GM18505 (cell line): Measurements from ENCODE around the gene COL27A1.

Experiments
- ATAC-seq: cut with Tn5 transposase; IDR thresholded peaks from one replicate; pipeline ENCODE4 v1.9.1; 2021; ENCODE audit not compliant: unreplicated experiment
- POLR2A ChIP-seq: IDR thresholded peaks from 4 replicates; pipeline ENCODE4 v1.6.1; 2011; ENCODE audit warnings: borderline replicate concordance; ENCODE audit not compliant: insufficient read depth, insufficient read length; ENCODE audit errors: extremely low read depth

COL27A1 gene

GRCh38 chr9:114247077-114247476 is 91.7 kb downstream of the COL27A1 start:
- TF ChIP-seq POLR2A, result no peak
- no peak for ATAC-seq

GRCh38 chr9:114247491-114247890 is 92.2 kb downstream of the COL27A1 start:
- ATAC-seq, result no peak
- no peak for TF ChIP-seq POLR2A

GRCh38 chr9:114248299-114248707 is 93.0 kb downstream of the COL27A1 start:
- TF ChIP-seq POLR2A, result no peak
- no peak for ATAC-seq

GRCh38 chr9:114249424-114250234 is 94.3 kb downstream of the COL27A1 start:
- no peak for ATAC-seq

GRCh38 chr9:114250235-114250568 is 94.9 kb downstream of the COL27A1 start:
- no peak for TF ChIP-seq POLR2A
- no peak for ATAC-seq

More at GRCh38 chr9:114249424-114250234, 94.3 kb downstream of the COL27A1 start:
- no peak for TF ChIP-seq POLR2A

- TF ChIP-seq POLR2A, result no peak
- no peak for ATAC-seq
These were observed 95.3 kb downstream of the COL27A1 start for GRCh38 chr9:114250648-114251047.

- no peak for ATAC-seq
- TF ChIP-seq POLR2A, result no peak
These were observed 97.1 kb downstream of the COL27A1 start for GRCh38 chr9:114252394-114252793.

GRCh38 chr9:114256827-114257328 is 101.5 kb downstream of the COL27A1 start:
- no peak for ATAC-seq
- no peak for TF ChIP-seq POLR2A

- no peak for ATAC-seq
- no peak for TF ChIP-seq POLR2A
These were observed 102.9 kb downstream of the COL27A1 start for GRCh38 chr9:114258218-114258617.

- TF ChIP-seq POLR2A, result no peak
- no peak for ATAC-seq
These were observed 103.8 kb downstream of the COL27A1 start for GRCh38 chr9:114258866-114259797.

- TF ChIP-seq POLR2A, result no peak
- no peak for ATAC-seq
These were observed 104.6 kb downstream of the COL27A1 start for GRCh38 chr9:114259798-114260523.

GRCh38 chr9:114261026-114261425 is 105.7 kb downstream of the COL27A1 start:
- ATAC-seq, result no peak
- TF ChIP-seq POLR2A, result no peak

- no peak for ATAC-seq
- no peak for TF ChIP-seq POLR2A
These were observed 106.7 kb downstream of the COL27A1 start for GRCh38 chr9:114261987-114262386.
